Panc1 (cell line): ENCODE data around the gene SHF. TPM values are rescaled to one million over a fixed set of nuclear protein-coding genes. Genes with fewer than 3 reads are reported as not detected.

Experiments
- ATAC-seq: fragments of 200-7000 bp; cut with Tn5 transposase; 2 replicates; pipeline ENCODE4 v1.9.1; 2020; ENCODE audit warnings: mild to moderate bottlenecking, moderate library complexity
- BruUV-seq: library from RNA; stranded (reverse); fragments of 400-500 nt; replicated peaks from 2 replicates; lab custom pipeline; 2021; lab: Mats Ljungman, UMichigan
- CTCF ChIA-PET: fragments of 300-600 bp; sonication (Branson Sonifier 250); formaldehyde crosslinking; loops from one replicate; lab custom pipeline; 2022; ENCODE audit warnings: antibody characterized with exemption; lab: Charles Lee
- POLR2A ChIA-PET: fragments of 300-600 bp; sonication (Branson Sonifier 250); formaldehyde crosslinking; loops from one replicate; lab custom pipeline; 2022; ENCODE audit warnings: antibody characterized with exemption; lab: Charles Lee
- DNase-seq: peaks from one replicate; pipeline ENCODE4 v3.0.0-alpha.2; 2010; ENCODE audit warnings: low read depth, low spot score
- H3K27ac ChIP-seq: 2 replicates; pipeline ENCODE4 v1.5.1; 2011; ENCODE audit warnings: mild to moderate bottlenecking, low read length, inconsistent platforms
- H3K27me3 ChIP-seq: fragments of 200-500 bp; sonication (Bioruptor generic); 2 replicates; pipeline ENCODE4 v1.6.0; 2014; ENCODE audit warnings: low read length, inconsistent platforms; ENCODE audit not compliant: control insufficient read depth, insufficient read depth
- H3K36me3 ChIP-seq: fragments of 200-500 bp; sonication (Bioruptor generic); 2 replicates; pipeline ENCODE4 v1.5.1; 2014; ENCODE audit warnings: inconsistent platforms, mild to moderate bottlenecking, low read length, moderate library complexity; ENCODE audit not compliant: control insufficient read depth, insufficient read depth
- H3K4me1 ChIP-seq: 2 replicates; pipeline ENCODE4 v1.5.1; 2011; ENCODE audit warnings: inconsistent platforms, mild to moderate bottlenecking, low read length, moderate library complexity; ENCODE audit not compliant: control insufficient read depth, insufficient read depth
- H3K4me3 ChIP-seq, 2 experiments: 2 replicates each; pipeline ENCODE4 v1.5.1; 2011 to 2012; ENCODE audit warnings: low read depth in 2 of 2, low read length in 2 of 2, mild to moderate bottlenecking in 2 of 2, inconsistent platforms in 1 of 2, moderate library complexity in 1 of 2
- H3K9me3 ChIP-seq: fragments of 200-500 bp; sonication (Bioruptor generic); 2 replicates; pipeline ENCODE4 v1.5.1; 2014; ENCODE audit warnings: low read depth, mild to moderate bottlenecking, inconsistent platforms, low read length, moderate library complexity; ENCODE audit not compliant: control insufficient read depth, insufficient read depth
- POLR2AphosphoS5 ChIP-seq: IDR thresholded peaks from 2 replicates; pipeline ENCODE4 v1.6.1; 2012; ENCODE audit warnings: mild to moderate bottlenecking, low read depth, low read length, moderate library complexity
- REST ChIP-seq, 2 experiments: IDR thresholded peaks; 2 replicates each; pipeline ENCODE4 v1.6.1; 2011 to 2012; ENCODE audit warnings: low read depth in 2 of 2, control low read depth in 1 of 2, low read length in 1 of 2, mild to moderate bottlenecking in 1 of 2, moderate library complexity in 1 of 2; ENCODE audit not compliant: insufficient read depth in 1 of 2
- SIN3A ChIP-seq: IDR thresholded peaks from 2 replicates; pipeline ENCODE4 v1.6.1; 2012; ENCODE audit warnings: low read depth, mild to moderate bottlenecking, low read length, moderate library complexity, borderline replicate concordance; ENCODE audit not compliant: insufficient read depth
- TCF7L2 ChIP-seq: IDR thresholded peaks from 2 replicates; pipeline ENCODE4 v1.6.1; 2011; ENCODE audit warnings: mild to moderate bottlenecking, low read depth, low read length, inconsistent platforms
- in situ Hi-C: cut with HindIII; loops from 2 replicates; pipeline ENCODE4 v1.10.0; 2016; ENCODE audit warnings: low sequenced_read_pairs, low pct_unique_long_range_greater_than_20kb
- intact Hi-C: fragments of 100-400 bp; cut with micrococcal nuclease; formaldehyde crosslinking; loops from one replicate; pipeline ENCODE4 v1.10.0; 2022; ENCODE audit not compliant: unreplicated experiment
- total RNA-seq: library from RNA; stranded (reverse); gene quantifications from one replicate; pipeline ENCODE4 v1.2.1, GENCODE V29; 2021; ENCODE audit not compliant: unreplicated experiment
- TF ChIP-seq, protein P1 (sequence below): fragments of 450-650 bp; IDR thresholded peaks from 2 replicates; pipeline ENCODE4 v1.5.1; 2017; ENCODE audit warnings: mild to moderate bottlenecking

The SHF gene
- total RNA-seq, 1 experiment from 2014 or later = 3.0 TPM

- no TSS peak for BruUV-seq
- no peaks in the 10 kb centered on the region for H3K4me1 ChIP-seq
- no peaks in the 10 kb centered on the region for H3K36me3 ChIP-seq
- TF ChIP-seq SIN3A = no peak
- TF ChIP-seq TCF7L2 = no peak
- no peak for TF ChIP-seq POLR2AphosphoS5
- TF ChIP-seq REST (IDR thresholded peaks at IDR 0.05; ENCODE audit: insufficient read depth in 1 of 2, low read depth in 2 of 2, low read length in 1 of 2) = no peak
- TF ChIP-seq, protein P1, sequence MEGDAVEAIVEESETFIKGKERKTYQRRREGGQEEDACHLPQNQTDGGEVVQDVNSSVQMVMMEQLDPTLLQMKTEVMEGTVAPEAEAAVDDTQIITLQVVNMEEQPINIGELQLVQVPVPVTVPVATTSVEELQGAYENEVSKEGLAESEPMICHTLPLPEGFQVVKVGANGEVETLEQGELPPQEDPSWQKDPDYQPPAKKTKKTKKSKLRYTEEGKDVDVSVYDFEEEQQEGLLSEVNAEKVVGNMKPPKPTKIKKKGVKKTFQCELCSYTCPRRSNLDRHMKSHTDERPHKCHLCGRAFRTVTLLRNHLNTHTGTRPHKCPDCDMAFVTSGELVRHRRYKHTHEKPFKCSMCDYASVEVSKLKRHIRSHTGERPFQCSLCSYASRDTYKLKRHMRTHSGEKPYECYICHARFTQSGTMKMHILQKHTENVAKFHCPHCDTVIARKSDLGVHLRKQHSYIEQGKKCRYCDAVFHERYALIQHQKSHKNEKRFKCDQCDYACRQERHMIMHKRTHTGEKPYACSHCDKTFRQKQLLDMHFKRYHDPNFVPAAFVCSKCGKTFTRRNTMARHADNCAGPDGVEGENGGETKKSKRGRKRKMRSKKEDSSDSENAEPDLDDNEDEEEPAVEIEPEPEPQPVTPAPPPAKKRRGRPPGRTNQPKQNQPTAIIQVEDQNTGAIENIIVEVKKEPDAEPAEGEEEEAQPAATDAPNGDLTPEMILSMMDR = no peak
- H3K4me3 ChIP-seq = no peak overlapping the region
- intact Hi-C loops = no loop called here
- no peak overlapping the region for H3K27ac ChIP-seq
- ChIA-PET CTCF (no interaction called here), POLR2A (no interaction called here)
- no peaks in the 10 kb centered on the region for H3K27me3 ChIP-seq
- no peak for DNase-seq
- H3K9me3 ChIP-seq = no peaks in the 10 kb centered on the region
- in situ Hi-C loops = no loop called here
- no peak for ATAC-seq
Measured at GRCh38 chr15:45150481-45150880, 37.3 kb downstream of the SHF start.

GRCh38 chr15:45149060-45149459 is 38.7 kb downstream of the SHF start:
- H3K4me3 ChIP-seq = no peak overlapping the region
- ChIA-PET POLR2A (no interaction called here), CTCF (no interaction called here)
- no peaks in the 10 kb centered on the region for H3K27me3 ChIP-seq
- no peaks in the 10 kb centered on the region for H3K9me3 ChIP-seq
- intact Hi-C loops (no loop called here), in situ Hi-C loops (no loop called here)
- DNase-seq (no peak), ATAC-seq (no peak)
- H3K27ac ChIP-seq = no peak overlapping the region
- BruUV-seq = no TSS peak
- no peaks in the 10 kb centered on the region for H3K36me3 ChIP-seq
- no peaks in the 10 kb centered on the region for H3K4me1 ChIP-seq
- TF ChIP-seq TCF7L2 (no peak), SIN3A (no peak), POLR2AphosphoS5 (no peak), REST (IDR thresholded peaks at IDR 0.05; ENCODE audit: insufficient read depth in 1 of 2, low read depth in 2 of 2, low read length in 1 of 2) (no peak)
- TF ChIP-seq, protein P1 = no peak
